ENCODE measurements around the gene WDR1. TPM values are rescaled to one million over a fixed set of nuclear protein-coding genes. Genes with fewer than 3 reads are reported as not detected.

WDR1 gene
- total RNA-seq, 1 experiment from 2014 or later: 227 TPM

DNA sequence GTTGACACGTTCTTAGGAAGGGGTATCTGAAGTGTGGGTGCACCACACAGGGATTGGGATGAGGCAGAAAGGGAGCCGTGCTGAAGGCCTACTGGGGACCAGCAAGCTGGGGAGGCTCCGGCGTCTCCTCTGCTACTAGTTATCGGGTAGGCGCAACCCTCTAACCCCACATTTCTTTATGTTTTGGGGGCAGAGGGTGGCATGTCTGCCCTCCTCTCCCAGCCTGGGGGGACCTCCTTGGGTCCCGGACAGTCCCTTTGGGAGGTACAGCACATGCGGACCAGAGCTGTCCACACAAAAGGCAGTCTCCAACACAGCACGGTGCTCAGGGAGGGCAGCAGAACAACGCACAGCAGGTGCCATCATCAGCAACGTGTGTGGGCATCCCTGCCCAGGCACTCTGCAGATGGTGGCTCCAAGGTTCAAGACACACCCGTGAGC is 33.2 kb downstream of the WDR1 start:
- no peak for DNase-seq (ENCODE audit: low spot score)
- Histone ChIP-seq H3K27me3 (replicated peaks; ENCODE audit: insufficient read depth, low read depth, low read length, poor library complexity) (no peaks in the 10 kb centered on the region), H3K9me3 (ENCODE audit: low read depth, low read length, poor library complexity, severe bottlenecking) (no peaks in the 10 kb centered on the region), H3K4me1 (ENCODE audit: insufficient read depth, low read length, poor library complexity, severe bottlenecking) (no peaks in the 10 kb centered on the region), H3K36me3 (ENCODE audit: insufficient read depth, low read length, poor library complexity, severe bottlenecking) (peaks cover 59% of the 10 kb centered on the region), H3K27ac (ENCODE audit: low read depth, low read length, poor library complexity, severe bottlenecking) (no peak overlapping the region), H3K4me3 (ENCODE audit: low read depth, low read length, poor library complexity, severe bottlenecking) (no peak overlapping the region)
- CTCF ChIA-PET: no interaction called here
- intact Hi-C loops (cut with micrococcal nuclease; ENCODE audit: unreplicated experiment): no loop called here
- BruUV-seq (replicated peaks): no TSS peak
- POLR2A ChIA-PET (ENCODE audit: low non-redundant PET): no interaction called here
- no peak for TF ChIP-seq EZH2 (IDR thresholded peaks at IDR 0.05; ENCODE audit: borderline replicate concordance, low read depth, low read length, poor library complexity, severe bottlenecking)
- TF ChIP-seq, protein P1, sequence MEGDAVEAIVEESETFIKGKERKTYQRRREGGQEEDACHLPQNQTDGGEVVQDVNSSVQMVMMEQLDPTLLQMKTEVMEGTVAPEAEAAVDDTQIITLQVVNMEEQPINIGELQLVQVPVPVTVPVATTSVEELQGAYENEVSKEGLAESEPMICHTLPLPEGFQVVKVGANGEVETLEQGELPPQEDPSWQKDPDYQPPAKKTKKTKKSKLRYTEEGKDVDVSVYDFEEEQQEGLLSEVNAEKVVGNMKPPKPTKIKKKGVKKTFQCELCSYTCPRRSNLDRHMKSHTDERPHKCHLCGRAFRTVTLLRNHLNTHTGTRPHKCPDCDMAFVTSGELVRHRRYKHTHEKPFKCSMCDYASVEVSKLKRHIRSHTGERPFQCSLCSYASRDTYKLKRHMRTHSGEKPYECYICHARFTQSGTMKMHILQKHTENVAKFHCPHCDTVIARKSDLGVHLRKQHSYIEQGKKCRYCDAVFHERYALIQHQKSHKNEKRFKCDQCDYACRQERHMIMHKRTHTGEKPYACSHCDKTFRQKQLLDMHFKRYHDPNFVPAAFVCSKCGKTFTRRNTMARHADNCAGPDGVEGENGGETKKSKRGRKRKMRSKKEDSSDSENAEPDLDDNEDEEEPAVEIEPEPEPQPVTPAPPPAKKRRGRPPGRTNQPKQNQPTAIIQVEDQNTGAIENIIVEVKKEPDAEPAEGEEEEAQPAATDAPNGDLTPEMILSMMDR (conservative IDR thresholded peaks at IDR 0.05; ENCODE audit: low read depth, low read length): no peak

GRCh38 chr4:10082459-10083272 is 33.9 kb downstream of the WDR1 start:
- Histone ChIP-seq H3K27me3 (replicated peaks; ENCODE audit: insufficient read depth, low read depth, low read length, poor library complexity) (no peaks in the 10 kb centered on the region), H3K4me3 (ENCODE audit: low read depth, low read length, poor library complexity, severe bottlenecking) (no peak overlapping the region), H3K9me3 (ENCODE audit: low read depth, low read length, poor library complexity, severe bottlenecking) (no peaks in the 10 kb centered on the region), H3K36me3 (ENCODE audit: insufficient read depth, low read length, poor library complexity, severe bottlenecking) (peaks cover 52% of the 10 kb centered on the region), H3K4me1 (ENCODE audit: insufficient read depth, low read length, poor library complexity, severe bottlenecking) (no peaks in the 10 kb centered on the region), H3K27ac (ENCODE audit: low read depth, low read length, poor library complexity, severe bottlenecking) (no peak overlapping the region)
- ChIA-PET CTCF (no interaction called here), POLR2A (ENCODE audit: low non-redundant PET) (no interaction called here)
- BruUV-seq (replicated peaks): no TSS peak
- TF ChIP-seq, protein P1 (conservative IDR thresholded peaks at IDR 0.05; ENCODE audit: low read depth, low read length): no peak
- TF ChIP-seq EZH2 (IDR thresholded peaks at IDR 0.05; ENCODE audit: borderline replicate concordance, low read depth, low read length, poor library complexity, severe bottlenecking): no peak
- DNase-seq (ENCODE audit: low spot score): no peak
- intact Hi-C loops (cut with micrococcal nuclease; ENCODE audit: unreplicated experiment): no loop called here

- BruUV-seq (replicated peaks): no TSS peak
- Histone ChIP-seq H3K27me3 (replicated peaks; ENCODE audit: insufficient read depth, low read depth, low read length, poor library complexity) (no peaks in the 10 kb centered on the region), H3K9me3 (ENCODE audit: low read depth, low read length, poor library complexity, severe bottlenecking) (no peaks in the 10 kb centered on the region), H3K27ac (ENCODE audit: low read depth, low read length, poor library complexity, severe bottlenecking) (no peak overlapping the region), H3K4me3 (ENCODE audit: low read depth, low read length, poor library complexity, severe bottlenecking) (no peak overlapping the region), H3K36me3 (ENCODE audit: insufficient read depth, low read length, poor library complexity, severe bottlenecking) (peaks cover 48% of the 10 kb centered on the region), H3K4me1 (ENCODE audit: insufficient read depth, low read length, poor library complexity, severe bottlenecking) (no peaks in the 10 kb centered on the region)
- CTCF ChIA-PET: no interaction called here
- no peak for TF ChIP-seq EZH2 (IDR thresholded peaks at IDR 0.05; ENCODE audit: borderline replicate concordance, low read depth, low read length, poor library complexity, severe bottlenecking)
- TF ChIP-seq, protein P1 (conservative IDR thresholded peaks at IDR 0.05; ENCODE audit: low read depth, low read length): no peak
- DNase-seq (ENCODE audit: low spot score): no peak
- intact Hi-C loops (cut with micrococcal nuclease; ENCODE audit: unreplicated experiment): no loop called here
- POLR2A ChIA-PET (ENCODE audit: low non-redundant PET): no interaction called here
These were observed 34.6 kb downstream of the WDR1 start for GRCh38 chr4:10082047-10082446.
